ENCODE data around the gene SLK.

DNA sequence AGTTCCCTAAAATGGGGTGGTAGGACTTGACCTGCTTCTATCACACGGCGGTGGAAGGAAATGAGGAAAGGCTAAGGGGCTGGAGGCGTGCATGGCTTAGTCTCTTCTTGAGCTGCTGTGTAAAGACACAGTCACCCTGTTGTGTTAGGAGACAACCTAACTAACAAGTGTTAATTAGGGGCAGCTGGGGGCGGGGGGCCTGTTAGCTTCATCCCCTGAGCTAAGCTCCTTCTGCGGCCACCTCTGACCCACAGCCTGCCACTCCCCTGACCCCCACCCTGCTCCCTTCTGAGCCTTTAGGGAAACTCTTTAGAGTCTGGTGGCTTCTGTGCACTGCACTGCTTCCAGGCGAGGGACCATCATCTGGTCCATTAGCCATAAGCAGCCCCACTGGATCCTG, 90.8 kb downstream of the SLK start:
- TF ChIP-seq CTCF (IDR thresholded peaks at IDR 0.05) (no peak), POLR2A (IDR thresholded peaks at IDR 0.05) (no peak)
